Mucosa of descending colon (tissue), 3 donors: ENCODE data around the gene MELTF. TPM values are rescaled to one million over a fixed set of nuclear protein-coding genes. Genes with fewer than 3 reads are reported as not detected.

Experiments used
- ATAC-seq: fragments of 200-7000 bp; cut with Tn5 transposase; one replicate; pipeline ENCODE4 v1.9.1; 2020; ENCODE audit warnings: mild to moderate bottlenecking, moderate library complexity
- DNase-seq, 3 donors: peaks; one replicate each; pipeline ENCODE4 v3.0.0-alpha.2; 2020
- H3K36me3 ChIP-seq: fragments of 200-600 bp; one replicate; pipeline ENCODE4 v1.8.0; 2021; ENCODE audit warnings: low read depth, mild to moderate bottlenecking
- H3K4me1 ChIP-seq: fragments of 200-600 bp; one replicate; pipeline ENCODE4 v1.8.0; 2021; ENCODE audit warnings: low read depth, mild to moderate bottlenecking
- H3K4me3 ChIP-seq: fragments of 200-600 bp; one replicate; pipeline ENCODE4 v1.8.0; 2021; ENCODE audit warnings: mild to moderate bottlenecking
- H3K9me3 ChIP-seq: fragments of 200-600 bp; one replicate; pipeline ENCODE4 v1.8.0; 2021; ENCODE audit warnings: mild to moderate bottlenecking
- intact Hi-C, 2 donors: fragments of 100-400 bp; cut with DNase I in 1 of 2; cut with micrococcal nuclease in 1 of 2; formaldehyde crosslinking; loops; one replicate each; pipeline versions ENCODE4 v1.11.0 to v1.11.1; 2022; cut with DNase I, micrococcal nuclease
- total RNA-seq, 3 donors: library from RNA; stranded (reverse); fragmentation: NEBNext Ultra II Directional in 2 of 3; extraction: Animal tissue kit (Norgen Biotek cat#: 25700) in 2 of 3; gene quantifications; one replicate each; pipeline versions ENCODE4 v1.2.1 to v1.2.4, GENCODE V29; 2021 to 2023
- TF ChIP-seq, protein P1 (sequence below): fragments of 200-600 bp; IDR thresholded peaks from one replicate; pipeline ENCODE4 v1.8.0; 2022; ENCODE audit warnings: antibody characterized with exemption, mild to moderate bottlenecking
- donor health status: DM: no; HTN: no; CAD: no; lungs with moderate emphysema.
- donor health status: DM: no; HTN: no; CAD: no.
- donor health status: DM: no; HTN: yes; CAD: no.

Gene MELTF
- total RNA-seq, 3 donors from 2014 or later = 8.4 to 17.3 (median 10.7) TPM

GRCh38 chr3:197003461-197004385, 25.9 kb downstream of the MELTF start:
- intact Hi-C loops = loop anchor here in 1 of 2 donors (10.0 kb wide), 1 partner anchor 181 kb away; no protein-coding TSS in a partner anchor

DNA sequence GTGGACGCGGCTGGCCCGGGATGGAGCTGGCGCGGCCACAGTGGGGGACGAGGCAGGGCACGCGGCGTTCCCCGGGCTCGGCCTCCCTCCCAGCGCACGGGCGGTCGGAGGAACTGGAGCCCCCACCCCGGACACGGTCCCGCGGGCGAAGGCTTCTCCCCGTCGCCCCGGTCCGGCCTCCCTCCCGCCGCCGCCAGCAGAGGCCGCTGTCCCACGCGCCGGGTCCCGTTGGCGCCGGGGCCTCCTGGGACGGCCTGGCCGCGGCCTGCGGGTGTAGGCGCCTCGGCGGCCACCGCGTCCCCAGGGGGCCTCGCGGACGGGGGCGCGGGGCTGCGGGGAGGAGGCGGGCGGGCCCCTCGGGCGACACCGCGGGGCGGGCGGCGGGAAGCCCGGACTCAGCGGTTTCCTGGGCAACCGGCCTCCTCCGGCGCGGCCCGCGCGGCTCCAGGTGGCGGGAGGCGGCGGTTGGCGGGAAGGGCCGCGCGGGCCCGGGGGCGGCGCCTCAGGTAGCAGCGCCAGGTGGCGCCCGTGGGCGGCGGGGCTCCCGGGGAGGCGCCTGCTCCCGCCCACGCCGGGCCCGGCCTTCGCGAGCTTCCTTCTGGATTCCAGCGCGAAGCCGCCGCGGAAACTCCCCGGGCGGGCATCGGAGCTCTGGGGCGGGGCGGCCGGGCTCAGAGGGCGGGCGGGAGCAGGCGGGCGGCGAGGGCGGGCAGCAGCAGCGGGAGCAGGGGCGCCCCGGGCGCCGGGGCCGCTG, 26.7 kb downstream of the MELTF start:
- peak; percentile 92 for ATAC-seq
- Histone ChIP-seq H3K4me3 (peak overlapping the region; percentile 17), H3K36me3 (no peaks in the 10 kb centered on the region), H3K4me1 (peaks cover 7% of the 10 kb centered on the region), H3K9me3 (no peaks in the 10 kb centered on the region)
- intact Hi-C loops = loop anchor here in 1 of 2 donors (10.0 kb wide), 1 partner anchor 182 kb away; no protein-coding TSS in a partner anchor
- peak; percentile 91 to 94 (median 92) for DNase-seq
- TF ChIP-seq, protein P1, sequence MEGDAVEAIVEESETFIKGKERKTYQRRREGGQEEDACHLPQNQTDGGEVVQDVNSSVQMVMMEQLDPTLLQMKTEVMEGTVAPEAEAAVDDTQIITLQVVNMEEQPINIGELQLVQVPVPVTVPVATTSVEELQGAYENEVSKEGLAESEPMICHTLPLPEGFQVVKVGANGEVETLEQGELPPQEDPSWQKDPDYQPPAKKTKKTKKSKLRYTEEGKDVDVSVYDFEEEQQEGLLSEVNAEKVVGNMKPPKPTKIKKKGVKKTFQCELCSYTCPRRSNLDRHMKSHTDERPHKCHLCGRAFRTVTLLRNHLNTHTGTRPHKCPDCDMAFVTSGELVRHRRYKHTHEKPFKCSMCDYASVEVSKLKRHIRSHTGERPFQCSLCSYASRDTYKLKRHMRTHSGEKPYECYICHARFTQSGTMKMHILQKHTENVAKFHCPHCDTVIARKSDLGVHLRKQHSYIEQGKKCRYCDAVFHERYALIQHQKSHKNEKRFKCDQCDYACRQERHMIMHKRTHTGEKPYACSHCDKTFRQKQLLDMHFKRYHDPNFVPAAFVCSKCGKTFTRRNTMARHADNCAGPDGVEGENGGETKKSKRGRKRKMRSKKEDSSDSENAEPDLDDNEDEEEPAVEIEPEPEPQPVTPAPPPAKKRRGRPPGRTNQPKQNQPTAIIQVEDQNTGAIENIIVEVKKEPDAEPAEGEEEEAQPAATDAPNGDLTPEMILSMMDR = peak; percentile 82

More at GRCh38 chr3:197003461-197004385, 25.9 kb downstream of the MELTF start:
- H3K4me3 ChIP-seq = peak overlapping the region; percentile 17
- DNase-seq (peak; percentile 52 to 73 (median 71)), ATAC-seq (peak; percentile 54)
- H3K4me1 ChIP-seq = peaks cover 7% of the 10 kb centered on the region
- TF ChIP-seq, protein P1 = no peak
- no peaks in the 10 kb centered on the region for H3K36me3 ChIP-seq
- H3K9me3 ChIP-seq = no peaks in the 10 kb centered on the region

GRCh38 chr3:197001972-197002700, 27.5 kb downstream of the MELTF start:
- no peaks in the 10 kb centered on the region for H3K36me3 ChIP-seq
- intact Hi-C loops = loop anchor here in 1 of 2 donors (10.0 kb wide), 1 partner anchor 183 kb away; no protein-coding TSS in a partner anchor
- TF ChIP-seq, protein P1 = no peak
- no peak for DNase-seq
- no peak for ATAC-seq
- H3K4me1 ChIP-seq = peaks cover 7% of the 10 kb centered on the region
- no peak overlapping the region for H3K4me3 ChIP-seq
- no peaks in the 10 kb centered on the region for H3K9me3 ChIP-seq

- peak in 1 of 3 donors; percentile 27 for DNase-seq
Observed at GRCh38 chr3:197001106-197001971, 28.3 kb downstream of the MELTF start.

More at GRCh38 chr3:197001106-197001971, 28.3 kb downstream of the MELTF start:
- Histone ChIP-seq H3K4me1 (peaks cover 7% of the 10 kb centered on the region), H3K9me3 (no peaks in the 10 kb centered on the region), H3K4me3 (no peak overlapping the region), H3K36me3 (no peaks in the 10 kb centered on the region)
- TF ChIP-seq, protein P1 = no peak
- intact Hi-C loops = loop anchor here in 1 of 2 donors (10.0 kb wide), 1 partner anchor 183 kb away; no protein-coding TSS in a partner anchor
- no peak for ATAC-seq
